K562 (cell line): ENCODE measurements around the gene HSPB6. TPM values are rescaled to one million over a fixed set of nuclear protein-coding genes. Genes with fewer than 3 reads are reported as not detected.
A peak's percentile ranks its signal among the peaks of the same experiment; 100 is the strongest.

Source experiments
- BDP1 ChIP-seq: IDR thresholded peaks from 3 replicates; pipeline ENCODE4 v1.6.1; 2011; ENCODE audit not compliant: insufficient read length, insufficient read depth
- CTBP1 ChIP-seq: fragments of 450-650 bp; IDR thresholded peaks from 2 replicates; pipeline ENCODE4 v1.6.1; 2016; ENCODE audit warnings: borderline replicate concordance
- ETV5 ChIP-seq: sonication (generic); formaldehyde crosslinking; IDR thresholded peaks from 2 replicates; pipeline ENCODE4 v1.4.0; 2020; ENCODE audit warnings: low read depth, mild to moderate bottlenecking, missing genetic modification reagents
- HCFC1 ChIP-seq: IDR thresholded peaks from 2 replicates; pipeline ENCODE4 v1.6.1; 2012; ENCODE audit warnings: low read depth, low read length, improper control_type of control experiment
- HMGN3 ChIP-seq: IDR thresholded peaks from 2 replicates; pipeline ENCODE4 v1.6.1; 2011; ENCODE audit warnings: borderline replicate concordance, low read depth, mild to moderate bottlenecking, mixed read lengths, low read length; ENCODE audit not compliant: insufficient read length; ENCODE audit errors: extremely low read depth
- KAT8 ChIP-seq: fragments of 450-650 bp; IDR thresholded peaks from 2 replicates; pipeline ENCODE4 v1.6.1; 2016; ENCODE audit warnings: low read depth, mild to moderate bottlenecking
- MEF2D ChIP-seq: conservative IDR thresholded peaks from 2 replicates; pipeline ENCODE4 v1.6.1; 2016; ENCODE audit warnings: low read depth, missing genetic modification characterization, missing compliant biosample characterization
- PPARD ChIP-seq: fragments of 250-450 bp; sonication (Bioruptor Pico); IDR thresholded peaks from 2 replicates; pipeline ENCODE4 v1.8.0; 2022; ENCODE audit warnings: inconsistent platforms, mild to moderate bottlenecking, moderate library complexity
- PYGO2 ChIP-seq: fragments of 450-650 bp; IDR thresholded peaks from 2 replicates; pipeline ENCODE4 v1.6.1; 2016; ENCODE audit warnings: mild to moderate bottlenecking, missing genetic modification characterization, moderate library complexity, missing compliant biosample characterization
- RBM25 ChIP-seq: fragments of 200-400 bp; formaldehyde crosslinking; IDR thresholded peaks from 2 replicates; pipeline ENCODE4 v1.6.1; 2018; ENCODE audit warnings: low read length, low read depth, moderate library complexity; ENCODE audit not compliant: severe bottlenecking
- RFX5 ChIP-seq: IDR thresholded peaks from 2 replicates; pipeline ENCODE4 v1.6.1; 2011; ENCODE audit warnings: low read depth, mild to moderate bottlenecking, improper control_type of control experiment, low read length
- SMAD2 ChIP-seq: fragments of 150-350 bp; IDR thresholded peaks from 2 replicates; pipeline ENCODE4 v1.6.1; 2014; ENCODE audit warnings: low read depth, mild to moderate bottlenecking, low read length
- TFAM ChIP-seq: fragments of 250-450 bp; sonication (Bioruptor Pico); conservative IDR thresholded peaks from 2 replicates; pipeline ENCODE4 v1.5.0; 2021; ENCODE audit warnings: mild to moderate bottlenecking, moderate library complexity
- TRIM28 ChIP-seq: fragments of 450-650 bp; IDR thresholded peaks from 2 replicates; pipeline ENCODE4 v1.6.1; 2017
- U2AF1 ChIP-seq: fragments of 200-400 bp; formaldehyde crosslinking; optimal IDR thresholded peaks from 2 replicates; pipeline ENCODE3; 2017; ENCODE audit warnings: mild to moderate bottlenecking, low read depth, low read length, moderate library complexity
- U2AF2 ChIP-seq: fragments of 200-400 bp; formaldehyde crosslinking; optimal IDR thresholded peaks from 2 replicates; pipeline ENCODE3; 2017; ENCODE audit warnings: low read depth, mild to moderate bottlenecking, low read length
- ZFP1 ChIP-seq: fragments of 450-650 bp; formaldehyde crosslinking; IDR thresholded peaks from 2 replicates; pipeline ENCODE4 v1.4.0; 2020; ENCODE audit warnings: mild to moderate bottlenecking, mixed read lengths
- ZNF140 ChIP-seq: fragments of 250-450 bp; sonication (Bioruptor Pico); IDR thresholded peaks from 2 replicates; pipeline ENCODE4 v1.8.0; 2021; ENCODE audit warnings: moderate library complexity, mild to moderate bottlenecking, inconsistent platforms
- ZNF644 ChIP-seq: fragments of 200-800 bp; sonication (Bioruptor generic); IDR thresholded peaks from 2 replicates; pipeline ENCODE4 v1.6.1; 2016; ENCODE audit warnings: low read depth, missing genetic modification characterization, missing compliant biosample characterization
- ZNF668 ChIP-seq: fragments of 250-450 bp; sonication (Bioruptor Pico); IDR thresholded peaks from 2 replicates; pipeline ENCODE4 v1.8.0; 2022; ENCODE audit warnings: mild to moderate bottlenecking, inconsistent platforms
- ZNF780A ChIP-seq: fragments of 250-450 bp; sonication (Bioruptor Pico); IDR thresholded peaks from 2 replicates; pipeline ENCODE4 v1.5.0; 2021; ENCODE audit warnings: mild to moderate bottlenecking
- ZSCAN29 ChIP-seq: fragments of 450-650 bp; IDR thresholded peaks from 2 replicates; pipeline ENCODE4 v1.6.1; 2017
- polyA plus RNA-seq, 8 experiments: library from polyadenylated mRNA; depleted of rRNA in 4 of 8; stranded (reverse) in 5 of 8; unstranded in 3 of 8; fragments of >200 nt; fragmentation: Nextera tagmentation in 2 of 8; fragmentation: Illumina TruSeq in 1 of 8; extraction: Ambion mirVana in 2 of 8; extraction: Trizol in 1 of 8; gene quantifications; 2 replicates each; pipeline versions ENCODE4 v1.2.1 to v1.2.3, GENCODE V29; 2011 to 2014; ENCODE audit warnings: inconsistent platforms in 1 of 8, missing spikeins in 1 of 8
- total RNA-seq, 7 experiments: library from RNA; depleted of rRNA in 6 of 7; stranded (reverse); fragments of >200 nt in 6 of 7; fragmentation: Illumina TruSeq in 2 of 7; extraction: Trizol in 2 of 7; gene quantifications; 2 replicates each; pipeline versions ENCODE4 v1.2.1 to v1.2.3, GENCODE V29; 2011 to 2021; ENCODE audit warnings: low replicate concordance in 1 of 7
- TF ChIP-seq, protein P1 (sequence below): fragments of 250-450 bp; sonication (Bioruptor Pico); IDR thresholded peaks from 2 replicates; pipeline ENCODE4 v1.9.0; 2021; ENCODE audit warnings: mild to moderate bottlenecking, inconsistent platforms
- TF ChIP-seq, protein P2 (sequence below): IDR thresholded peaks from 2 replicates; pipeline ENCODE4 v1.6.1; 2011; ENCODE audit not compliant: insufficient read length; ENCODE audit errors: extremely low read depth
- TF ChIP-seq, protein P3 (sequence below): fragments of 250-450 bp; sonication (Bioruptor Pico); IDR thresholded peaks from 2 replicates; pipeline ENCODE4 v1.8.0; 2021; ENCODE audit warnings: moderate library complexity, mild to moderate bottlenecking, inconsistent platforms
- TF ChIP-seq, protein P4 (sequence below): fragments of 450-650 bp; IDR thresholded peaks from 2 replicates; pipeline ENCODE4 v1.6.1; 2017; ENCODE audit warnings: antibody characterized with exemption

Gene HSPB6
- total and polyA plus RNA-seq, 9 of the 15 experiments (the other 6 are each of a cell fraction or from before 2014, with no cell fraction given) = 0.55 TPM; not detected in 8

DNA sequence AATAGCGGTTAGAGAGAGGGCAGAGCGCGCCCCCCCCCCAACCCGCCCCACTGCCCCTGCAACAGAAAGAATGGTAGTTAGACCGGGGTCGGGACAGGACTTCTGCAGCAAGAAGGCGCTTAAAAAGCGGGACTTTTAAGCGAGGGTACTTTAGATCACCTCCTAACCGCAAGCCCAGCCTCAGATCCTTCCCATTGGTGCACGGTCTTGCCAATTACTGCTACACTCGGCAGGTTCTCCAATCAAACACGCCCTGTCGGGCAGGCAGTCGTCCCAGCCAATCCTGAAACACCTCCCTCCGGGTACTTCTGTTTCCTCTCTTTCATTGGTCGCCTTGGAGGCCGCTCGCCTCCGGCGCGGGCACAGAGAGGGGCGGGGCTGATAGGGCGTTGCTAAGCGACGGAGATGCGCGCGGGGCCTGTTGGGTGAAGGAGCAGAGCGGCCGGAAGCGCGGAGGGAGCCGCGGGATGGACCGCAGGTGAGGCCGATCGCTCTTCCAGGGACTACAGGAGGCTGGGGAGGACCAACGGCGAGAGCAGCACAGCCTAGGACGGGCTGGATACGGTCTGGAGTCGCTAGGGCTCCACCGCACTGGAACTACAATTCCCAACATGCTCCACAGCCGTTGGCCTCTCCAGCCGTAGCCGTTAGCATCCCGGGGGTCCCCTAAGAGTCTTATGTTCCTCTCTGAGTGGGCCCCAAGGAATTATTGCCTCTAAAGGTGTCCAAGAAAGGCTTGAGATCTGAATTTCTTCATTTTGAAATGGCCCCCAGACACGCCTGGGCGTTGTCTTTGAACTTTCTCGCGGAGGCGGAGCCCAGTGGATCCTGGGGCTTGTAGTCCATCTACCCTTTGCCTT, 1.1 kb upstream of the HSPB6 start, which contains the start of gene PROSER3 (continued):
- TF ChIP-seq, protein P1, sequence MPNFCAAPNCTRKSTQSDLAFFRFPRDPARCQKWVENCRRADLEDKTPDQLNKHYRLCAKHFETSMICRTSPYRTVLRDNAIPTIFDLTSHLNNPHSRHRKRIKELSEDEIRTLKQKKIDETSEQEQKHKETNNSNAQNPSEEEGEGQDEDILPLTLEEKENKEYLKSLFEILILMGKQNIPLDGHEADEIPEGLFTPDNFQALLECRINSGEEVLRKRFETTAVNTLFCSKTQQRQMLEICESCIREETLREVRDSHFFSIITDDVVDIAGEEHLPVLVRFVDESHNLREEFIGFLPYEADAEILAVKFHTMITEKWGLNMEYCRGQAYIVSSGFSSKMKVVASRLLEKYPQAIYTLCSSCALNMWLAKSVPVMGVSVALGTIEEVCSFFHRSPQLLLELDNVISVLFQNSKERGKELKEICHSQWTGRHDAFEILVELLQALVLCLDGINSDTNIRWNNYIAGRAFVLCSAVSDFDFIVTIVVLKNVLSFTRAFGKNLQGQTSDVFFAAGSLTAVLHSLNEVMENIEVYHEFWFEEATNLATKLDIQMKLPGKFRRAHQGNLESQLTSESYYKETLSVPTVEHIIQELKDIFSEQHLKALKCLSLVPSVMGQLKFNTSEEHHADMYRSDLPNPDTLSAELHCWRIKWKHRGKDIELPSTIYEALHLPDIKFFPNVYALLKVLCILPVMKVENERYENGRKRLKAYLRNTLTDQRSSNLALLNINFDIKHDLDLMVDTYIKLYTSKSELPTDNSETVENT = peak; percentile 79
- TF ChIP-seq, protein P2, sequence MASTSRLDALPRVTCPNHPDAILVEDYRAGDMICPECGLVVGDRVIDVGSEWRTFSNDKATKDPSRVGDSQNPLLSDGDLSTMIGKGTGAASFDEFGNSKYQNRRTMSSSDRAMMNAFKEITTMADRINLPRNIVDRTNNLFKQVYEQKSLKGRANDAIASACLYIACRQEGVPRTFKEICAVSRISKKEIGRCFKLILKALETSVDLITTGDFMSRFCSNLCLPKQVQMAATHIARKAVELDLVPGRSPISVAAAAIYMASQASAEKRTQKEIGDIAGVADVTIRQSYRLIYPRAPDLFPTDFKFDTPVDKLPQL = no peak
- TF ChIP-seq U2AF2 = no peak
- TF ChIP-seq HMGN3 = peak; percentile 24
- TF ChIP-seq, protein P3, sequence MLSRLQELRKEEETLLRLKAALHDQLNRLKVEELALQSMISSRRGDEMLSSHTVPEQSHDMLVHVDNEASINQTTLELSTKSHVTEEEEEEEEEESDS (CRISPR knock-in tag) = no peak
- no peak for TF ChIP-seq ZSCAN29
- peak; percentile 94 for TF ChIP-seq ETV5 (CRISPR knock-in tag)
- TF ChIP-seq CTBP1 = peak; percentile 80; the same call in 1 of the 2 replicates
- TF ChIP-seq, protein P4, sequence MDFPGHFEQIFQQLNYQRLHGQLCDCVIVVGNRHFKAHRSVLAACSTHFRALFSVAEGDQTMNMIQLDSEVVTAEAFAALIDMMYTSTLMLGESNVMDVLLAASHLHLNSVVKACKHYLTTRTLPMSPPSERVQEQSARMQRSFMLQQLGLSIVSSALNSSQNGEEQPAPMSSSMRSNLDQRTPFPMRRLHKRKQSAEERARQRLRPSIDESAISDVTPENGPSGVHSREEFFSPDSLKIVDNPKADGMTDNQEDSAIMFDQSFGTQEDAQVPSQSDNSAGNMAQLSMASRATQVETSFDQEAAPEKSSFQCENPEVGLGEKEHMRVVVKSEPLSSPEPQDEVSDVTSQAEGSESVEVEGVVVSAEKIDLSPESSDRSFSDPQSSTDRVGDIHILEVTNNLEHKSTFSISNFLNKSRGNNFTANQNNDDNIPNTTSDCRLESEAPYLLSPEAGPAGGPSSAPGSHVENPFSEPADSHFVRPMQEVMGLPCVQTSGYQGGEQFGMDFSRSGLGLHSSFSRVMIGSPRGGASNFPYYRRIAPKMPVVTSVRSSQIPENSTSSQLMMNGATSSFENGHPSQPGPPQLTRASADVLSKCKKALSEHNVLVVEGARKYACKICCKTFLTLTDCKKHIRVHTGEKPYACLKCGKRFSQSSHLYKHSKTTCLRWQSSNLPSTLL = no peak
- TF ChIP-seq U2AF1 = no peak
- TF ChIP-seq TRIM28 = no peak
- TF ChIP-seq MEF2D (tag) = no peak
- TF ChIP-seq ZNF668 (CRISPR knock-in tag) = no peak
- no peak for TF ChIP-seq TFAM (CRISPR knock-in tag)
- TF ChIP-seq BDP1 = no peak
- no peak for TF ChIP-seq ZNF780A (CRISPR knock-in tag)
- no peak for TF ChIP-seq SMAD2
- no peak for TF ChIP-seq KAT8
- peak; percentile 73; the same call in 1 of the 2 replicates for TF ChIP-seq ZNF644
- TF ChIP-seq ZFP1 (CRISPR knock-in tag) = no peak
- TF ChIP-seq HCFC1 = peak; percentile 88
- no peak for TF ChIP-seq PYGO2 (tag)
- TF ChIP-seq ZNF140 = no peak
- TF ChIP-seq RBM25 = peak; percentile 99
- TF ChIP-seq PPARD (CRISPR knock-in tag) = no peak
- TF ChIP-seq RFX5 = no peak
